Neural cell (in vitro differentiated cells): ENCODE data around the gene GJC3.
"Not testable (repeated sequence)": the region's sequence is repeated elsewhere in the genome, so short reads cannot be mapped to it uniquely, and the experiment has no call there.

ENCODE experiments used
- EP300 ChIP-seq: fragments of 450-650 bp; conservative IDR thresholded peaks from 2 replicates; pipeline ENCODE4 v1.6.1; 2014; ENCODE audit warnings: antibody characterized with exemption, mild to moderate bottlenecking, moderate library complexity; ENCODE audit not compliant: poor library complexity, severe bottlenecking
- EZH2 ChIP-seq: fragments of 200-600, 300-800 bp; shearing (Covaris generic), sonication (generic); IDR thresholded peaks from 2 replicates; pipeline ENCODE4 v1.6.1; 2014; ENCODE audit warnings: antibody characterized with exemption, low read length, borderline replicate concordance, mild to moderate bottlenecking; ENCODE audit not compliant: insufficient read depth, poor library complexity, severe bottlenecking
- TF ChIP-seq, protein P1 (sequence below): fragments of 450-650 bp; IDR thresholded peaks from 2 replicates; pipeline ENCODE4 v1.5.1; 2014; ENCODE audit warnings: antibody characterized with exemption, mild to moderate bottlenecking, moderate library complexity; ENCODE audit not compliant: poor library complexity, severe bottlenecking

DNA sequence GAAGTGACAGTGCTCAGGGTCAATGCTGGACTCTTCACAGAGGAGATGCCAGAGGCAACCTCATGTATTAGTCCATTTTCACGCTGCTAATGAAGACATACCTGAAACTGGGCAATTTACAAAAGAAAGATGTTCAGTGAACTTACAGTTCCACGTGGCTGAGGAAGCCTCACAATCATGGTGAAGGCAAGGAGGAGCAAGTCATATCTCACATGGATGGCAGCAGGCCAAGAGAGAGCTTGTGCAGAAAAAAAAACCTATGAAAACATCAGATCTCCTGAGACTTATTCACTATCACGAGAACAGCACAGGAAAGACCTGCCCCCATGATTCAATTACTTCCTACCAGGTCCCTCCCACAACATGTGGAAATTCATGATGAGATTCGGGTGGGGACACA, 5.6 kb upstream of the GJC3 start:
- TF ChIP-seq, protein P1, sequence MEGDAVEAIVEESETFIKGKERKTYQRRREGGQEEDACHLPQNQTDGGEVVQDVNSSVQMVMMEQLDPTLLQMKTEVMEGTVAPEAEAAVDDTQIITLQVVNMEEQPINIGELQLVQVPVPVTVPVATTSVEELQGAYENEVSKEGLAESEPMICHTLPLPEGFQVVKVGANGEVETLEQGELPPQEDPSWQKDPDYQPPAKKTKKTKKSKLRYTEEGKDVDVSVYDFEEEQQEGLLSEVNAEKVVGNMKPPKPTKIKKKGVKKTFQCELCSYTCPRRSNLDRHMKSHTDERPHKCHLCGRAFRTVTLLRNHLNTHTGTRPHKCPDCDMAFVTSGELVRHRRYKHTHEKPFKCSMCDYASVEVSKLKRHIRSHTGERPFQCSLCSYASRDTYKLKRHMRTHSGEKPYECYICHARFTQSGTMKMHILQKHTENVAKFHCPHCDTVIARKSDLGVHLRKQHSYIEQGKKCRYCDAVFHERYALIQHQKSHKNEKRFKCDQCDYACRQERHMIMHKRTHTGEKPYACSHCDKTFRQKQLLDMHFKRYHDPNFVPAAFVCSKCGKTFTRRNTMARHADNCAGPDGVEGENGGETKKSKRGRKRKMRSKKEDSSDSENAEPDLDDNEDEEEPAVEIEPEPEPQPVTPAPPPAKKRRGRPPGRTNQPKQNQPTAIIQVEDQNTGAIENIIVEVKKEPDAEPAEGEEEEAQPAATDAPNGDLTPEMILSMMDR = not testable (repeated sequence)
- not testable (repeated sequence) for TF ChIP-seq EZH2, EP300
